Left lung (tissue), 10 donors: ENCODE results near the gene SND1. TPM values are rescaled to one million over a fixed set of nuclear protein-coding genes. Genes with fewer than 3 reads are reported as not detected.

Source experiments
- ATAC-seq: fragments of 200-7000 bp; cut with Tn5 transposase; one replicate; pipeline ENCODE4 v1.9.1; 2020; ENCODE audit warnings: moderate library complexity
- DNase-seq, 4 donors: peaks; one replicate each; pipeline ENCODE4 v3.0.0-alpha.2; 2013 to 2020
- H3K27ac ChIP-seq, 2 donors: fragments of 200-600 bp; sonication (generic) in 1 of 2; one replicate each; pipeline versions ENCODE4 v1.5.0 to v1.8.0; 2020 to 2021
- H3K27me3 ChIP-seq, 2 donors: fragments of 200-600 bp; sonication (generic) in 1 of 2; one replicate each; pipeline versions ENCODE4 v1.5.0 to v1.8.0; 2020 to 2021
- H3K36me3 ChIP-seq, 2 donors: fragments of 200-600 bp; sonication (generic) in 1 of 2; one replicate each; pipeline versions ENCODE4 v1.5.0 to v1.8.0; 2020 to 2021
- H3K4me1 ChIP-seq, 2 donors: fragments of 200-600 bp; one replicate each; pipeline ENCODE4 v1.8.0; 2021
- H3K4me3 ChIP-seq, 2 donors: fragments of 200-600 bp; sonication (generic) in 1 of 2; one replicate each; pipeline versions ENCODE4 v1.5.0 to v1.8.0; 2020 to 2021; ENCODE audit warnings: mild to moderate bottlenecking in 1 of 2
- H3K9me3 ChIP-seq, 2 donors: fragments of 200-600 bp; sonication (generic) in 1 of 2; one replicate each; pipeline versions ENCODE4 v1.5.0 to v1.8.0; 2020 to 2021
- intact Hi-C, 2 donors: fragments of 100-400 bp; cut with DNase I; formaldehyde crosslinking; loops; one replicate each; pipeline versions ENCODE4 v1.11.2 to v1.14.2; 2022
- polyA plus RNA-seq, 6 donors: library from polyadenylated mRNA; unstranded; fragments of 120-200 nt; gene quantifications; one replicate each; pipeline ENCODE4 v1.2.1, GENCODE V29; 2013; ENCODE audit not compliant: insufficient read length in 6 of 6
- total RNA-seq, 2 donors: library from RNA; stranded (reverse); fragmentation: NEBNext Ultra II Directional; extraction: Animal tissue kit (Norgen Biotek cat#: 25700); gene quantifications; one replicate each; pipeline ENCODE4 v1.2.1, GENCODE V29; 2021
- TF ChIP-seq, protein P1 (sequence below), 2 donors: fragments of 200-600 bp; sonication (generic) in 1 of 2; IDR thresholded peaks; one replicate each; pipeline versions ENCODE4 v1.5.0 to v1.8.0; 2021; ENCODE audit warnings: antibody characterized with exemption in 2 of 2
- donor health status: DM: no; HTN: yes; CAD: no.
- donor health status: DM: no; HTN: no; CAD: no.

The SND1 gene
- total and polyA plus RNA-seq, 8 donors = 141 to 229 (median 156) TPM

DNA sequence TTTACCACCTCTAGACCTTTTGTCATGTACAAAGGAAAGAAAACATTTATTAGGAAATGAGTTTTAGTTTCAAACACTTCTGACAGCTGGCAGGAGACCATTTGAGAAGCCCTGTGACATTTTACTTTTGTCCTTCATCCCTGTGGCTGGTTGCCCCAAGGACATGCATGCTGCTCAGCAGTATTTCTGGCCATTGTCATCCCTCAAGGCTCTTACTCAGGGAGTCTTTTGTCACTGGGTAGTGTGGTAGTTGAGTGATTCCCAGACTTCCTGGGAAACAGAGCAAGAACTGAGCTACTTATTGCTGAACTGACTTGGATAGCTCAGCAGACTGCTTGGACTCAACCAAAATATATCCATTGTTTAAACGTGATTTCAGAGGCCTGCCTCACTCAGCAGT is 236.4 kb downstream of the SND1 start:
- ATAC-seq (no peak), DNase-seq (no peak)
- no peaks in the 10 kb centered on the region for H3K9me3 ChIP-seq
- H3K36me3 ChIP-seq = peaks cover 0 to 30% of the 10 kb centered on the region in 2 donors
- no peaks in the 10 kb centered on the region for H3K27me3 ChIP-seq
- no peak overlapping the region for H3K4me3 ChIP-seq
- TF ChIP-seq, protein P1, sequence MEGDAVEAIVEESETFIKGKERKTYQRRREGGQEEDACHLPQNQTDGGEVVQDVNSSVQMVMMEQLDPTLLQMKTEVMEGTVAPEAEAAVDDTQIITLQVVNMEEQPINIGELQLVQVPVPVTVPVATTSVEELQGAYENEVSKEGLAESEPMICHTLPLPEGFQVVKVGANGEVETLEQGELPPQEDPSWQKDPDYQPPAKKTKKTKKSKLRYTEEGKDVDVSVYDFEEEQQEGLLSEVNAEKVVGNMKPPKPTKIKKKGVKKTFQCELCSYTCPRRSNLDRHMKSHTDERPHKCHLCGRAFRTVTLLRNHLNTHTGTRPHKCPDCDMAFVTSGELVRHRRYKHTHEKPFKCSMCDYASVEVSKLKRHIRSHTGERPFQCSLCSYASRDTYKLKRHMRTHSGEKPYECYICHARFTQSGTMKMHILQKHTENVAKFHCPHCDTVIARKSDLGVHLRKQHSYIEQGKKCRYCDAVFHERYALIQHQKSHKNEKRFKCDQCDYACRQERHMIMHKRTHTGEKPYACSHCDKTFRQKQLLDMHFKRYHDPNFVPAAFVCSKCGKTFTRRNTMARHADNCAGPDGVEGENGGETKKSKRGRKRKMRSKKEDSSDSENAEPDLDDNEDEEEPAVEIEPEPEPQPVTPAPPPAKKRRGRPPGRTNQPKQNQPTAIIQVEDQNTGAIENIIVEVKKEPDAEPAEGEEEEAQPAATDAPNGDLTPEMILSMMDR (IDR thresholded peaks at IDR 0.05) = no peak
- no peak overlapping the region for H3K27ac ChIP-seq
- peaks cover 15 to 23% of the 10 kb centered on the region in 2 donors for H3K4me1 ChIP-seq
- intact Hi-C loops = no loop called here

DNA sequence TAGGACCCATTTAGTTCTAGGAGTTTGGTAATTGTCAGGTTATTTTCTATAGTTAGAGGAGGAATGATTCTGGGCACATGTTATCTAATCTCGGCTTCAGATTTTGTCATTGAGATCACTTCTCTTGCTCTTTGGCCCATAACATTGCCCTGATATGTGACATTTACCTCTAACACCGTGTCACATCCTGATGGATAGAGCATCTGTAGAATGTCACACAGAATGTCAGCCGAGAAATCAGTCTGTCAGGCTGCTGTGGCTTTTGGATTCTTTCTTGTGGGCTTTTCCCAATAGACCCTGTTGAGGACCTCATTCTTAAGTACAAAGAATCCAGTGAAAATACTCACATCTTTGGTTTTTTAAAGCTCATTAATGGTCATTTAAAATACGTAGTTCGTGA is 236.8 kb downstream of the SND1 start:
- Histone ChIP-seq H3K9me3 (no peaks in the 10 kb centered on the region), H3K27ac (no peak overlapping the region), H3K4me3 (no peak overlapping the region), H3K27me3 (no peaks in the 10 kb centered on the region), H3K36me3 (peaks cover 0 to 30% of the 10 kb centered on the region in 2 donors), H3K4me1 (peaks cover 15 to 23% of the 10 kb centered on the region in 2 donors)
- TF ChIP-seq, protein P1 (IDR thresholded peaks at IDR 0.05) = no peak
- DNase-seq (no peak), ATAC-seq (no peak)
- intact Hi-C loops = no loop called here

DNA sequence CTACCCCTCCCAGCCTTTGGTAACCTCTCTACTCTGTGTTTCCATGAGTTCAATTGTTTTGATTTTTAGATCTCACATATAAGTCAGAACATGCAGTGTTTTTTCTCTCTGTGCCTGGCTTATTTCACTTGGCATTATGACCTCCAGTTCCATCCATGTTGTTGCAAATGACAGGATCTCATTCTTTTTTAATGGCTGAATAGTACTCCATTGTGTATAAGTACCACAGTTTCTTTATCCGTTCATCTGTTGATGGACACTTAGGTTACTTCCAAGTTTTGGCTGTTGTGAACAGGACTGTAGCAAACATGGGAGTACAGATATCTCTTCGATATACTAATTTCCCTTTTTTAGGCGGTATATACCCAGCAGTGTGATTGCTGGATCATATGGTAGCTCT is 237.7 kb downstream of the SND1 start:
- Histone ChIP-seq H3K27ac (no peak overlapping the region), H3K27me3 (no peaks in the 10 kb centered on the region), H3K9me3 (no peaks in the 10 kb centered on the region), H3K4me3 (no peak overlapping the region), H3K4me1 (peaks cover 15 to 23% of the 10 kb centered on the region in 2 donors), H3K36me3 (peaks cover 0 to 30% of the 10 kb centered on the region in 2 donors)
- DNase-seq (no peak), ATAC-seq (no peak)
- intact Hi-C loops = no loop called here
- TF ChIP-seq, protein P1 (IDR thresholded peaks at IDR 0.05) = no peak

DNA sequence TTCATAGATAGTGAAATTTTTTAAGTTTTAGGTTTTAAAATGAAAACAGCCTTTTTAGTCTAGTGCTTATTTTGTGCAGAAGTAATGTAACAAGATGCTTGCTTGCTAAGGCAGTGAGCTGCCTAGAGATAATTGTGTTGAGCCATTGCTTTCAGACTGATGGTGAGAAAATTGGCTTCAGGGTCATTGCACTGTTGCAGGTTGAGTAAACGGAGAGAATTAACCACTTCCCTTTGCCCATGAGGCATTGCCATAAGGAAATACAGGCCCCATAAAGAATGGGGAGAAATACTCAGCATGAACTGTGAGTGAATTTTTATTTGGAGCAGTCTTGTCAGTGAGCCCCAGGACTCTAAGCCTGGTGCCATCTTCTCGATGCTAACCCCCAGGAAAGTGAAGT is 238.7 kb downstream of the SND1 start:
- Histone ChIP-seq H3K27ac (no peak overlapping the region), H3K9me3 (no peaks in the 10 kb centered on the region), H3K4me3 (no peak overlapping the region), H3K36me3 (peaks cover 0 to 30% of the 10 kb centered on the region in 2 donors), H3K4me1 (peaks cover 13 to 23% of the 10 kb centered on the region in 2 donors), H3K27me3 (no peaks in the 10 kb centered on the region)
- TF ChIP-seq, protein P1 (IDR thresholded peaks at IDR 0.05) = no peak
- intact Hi-C loops = no loop called here
- DNase-seq (no peak), ATAC-seq (peak; percentile 16)

DNA sequence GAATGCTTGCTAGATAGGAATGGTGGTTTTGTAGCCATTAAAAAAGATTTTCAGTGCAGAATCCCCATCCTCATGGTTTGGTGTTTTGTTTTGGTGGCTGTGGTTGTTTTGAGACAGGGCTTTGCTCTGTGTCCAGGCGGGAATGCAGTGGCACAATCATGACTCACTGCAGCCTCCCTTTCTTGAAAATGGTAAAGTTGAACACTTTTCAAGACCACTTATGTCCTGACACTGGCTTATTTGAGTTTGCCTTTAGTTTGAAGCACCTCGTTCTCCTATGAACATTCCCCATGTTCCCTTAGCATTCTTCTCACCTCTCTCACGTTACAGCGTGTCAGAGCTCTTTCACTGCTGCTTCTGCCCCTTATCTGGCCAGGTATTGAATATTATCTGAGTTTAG is 239.2 kb downstream of the SND1 start:
- DNase-seq = no peak
- Histone ChIP-seq H3K4me1 (peaks cover 10 to 23% of the 10 kb centered on the region in 2 donors), H3K4me3 (no peak overlapping the region), H3K27me3 (no peaks in the 10 kb centered on the region), H3K36me3 (peaks cover 0 to 30% of the 10 kb centered on the region in 2 donors), H3K27ac (peak overlapping the region in 1 of 2 donors; percentile 33), H3K9me3 (no peaks in the 10 kb centered on the region)
- TF ChIP-seq, protein P1 (IDR thresholded peaks at IDR 0.05) = no peak
- peak; percentile 68 for ATAC-seq
- intact Hi-C loops = no loop called here
